ENCODE results near the gene DFFA.
"Not testable (repeated sequence)": the region's sequence is repeated elsewhere in the genome, so short reads cannot be mapped to it uniquely, and the experiment has no call there.

The DFFA gene

DNA sequence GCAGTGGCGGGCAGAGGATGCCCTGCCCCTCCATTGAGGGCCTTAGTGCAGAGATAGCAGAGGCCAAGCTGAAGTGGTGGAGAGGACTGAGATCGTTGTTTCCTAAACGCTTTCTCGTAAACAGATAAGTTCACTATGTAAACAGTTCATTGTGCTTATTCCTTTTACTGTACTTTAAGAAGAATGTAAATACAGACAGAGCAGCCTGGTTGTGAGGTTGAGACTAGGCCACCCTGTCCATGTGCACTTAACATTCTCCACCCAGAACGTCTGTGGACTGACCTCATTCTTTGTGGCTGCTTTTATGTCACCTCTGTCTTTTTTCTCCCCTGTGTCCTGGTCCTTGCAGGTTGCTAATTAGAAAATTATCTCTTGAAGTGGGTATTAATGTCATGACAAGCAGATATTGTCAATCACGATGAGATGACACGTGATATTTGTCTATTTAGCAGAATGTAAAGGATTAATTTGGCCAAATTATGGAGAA is 33.6 kb downstream of the DFFA start:
- no peak for DNase-seq (ENCODE audit: low read depth)
- H3K4me1 ChIP-seq (ENCODE audit: control insufficient read depth, insufficient read depth, low read length), result no peaks in the 10 kb centered on the region
- no peaks in the 10 kb centered on the region for H3K27me3 ChIP-seq (replicated peaks; ENCODE audit: control insufficient read depth, insufficient read depth, low read length)
- H3K9me3 ChIP-seq (ENCODE audit: control insufficient read depth, low read length), result no peaks in the 10 kb centered on the region
- no peaks in the 10 kb centered on the region for H3K36me3 ChIP-seq (ENCODE audit: control insufficient read depth, insufficient read depth, low read length, severe bottlenecking)
- H3K9ac ChIP-seq (ENCODE audit: low read length), result no peak overlapping the region
- H3K4me3 ChIP-seq (ENCODE audit: low read length), result no peak overlapping the region

DNA sequence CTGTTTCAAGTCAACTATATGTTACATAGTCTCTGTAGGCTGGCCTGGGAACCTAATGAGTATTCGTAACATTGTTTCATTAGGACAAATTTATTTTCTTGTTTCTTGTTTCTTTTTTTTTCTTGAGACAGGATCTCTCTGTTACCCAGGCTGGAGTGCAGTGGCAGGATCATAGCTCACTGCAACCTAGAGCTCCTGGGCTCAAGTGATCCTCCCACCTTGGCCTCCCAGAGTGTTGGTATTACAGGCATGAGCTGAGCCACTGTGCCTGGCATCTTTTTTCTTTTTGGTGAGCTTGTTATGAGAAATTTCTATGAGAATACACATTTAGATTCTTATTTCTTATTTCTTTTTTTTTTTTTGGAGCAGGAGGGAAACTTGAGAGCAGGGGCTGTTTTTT is 35.3 kb downstream of the DFFA start:
- no peaks in the 10 kb centered on the region for H3K9me3 ChIP-seq (ENCODE audit: control insufficient read depth, low read length)
- H3K9ac ChIP-seq (ENCODE audit: low read length), result no peak overlapping the region
- no peaks in the 10 kb centered on the region for H3K27me3 ChIP-seq (replicated peaks; ENCODE audit: control insufficient read depth, insufficient read depth, low read length)
- H3K4me1 ChIP-seq (ENCODE audit: control insufficient read depth, insufficient read depth, low read length), result no peaks in the 10 kb centered on the region
- H3K4me3 ChIP-seq (ENCODE audit: low read length), result no peak overlapping the region
- H3K36me3 ChIP-seq (ENCODE audit: control insufficient read depth, insufficient read depth, low read length, severe bottlenecking), result no peaks in the 10 kb centered on the region
- DNase-seq (ENCODE audit: low read depth), result no peak

DNA sequence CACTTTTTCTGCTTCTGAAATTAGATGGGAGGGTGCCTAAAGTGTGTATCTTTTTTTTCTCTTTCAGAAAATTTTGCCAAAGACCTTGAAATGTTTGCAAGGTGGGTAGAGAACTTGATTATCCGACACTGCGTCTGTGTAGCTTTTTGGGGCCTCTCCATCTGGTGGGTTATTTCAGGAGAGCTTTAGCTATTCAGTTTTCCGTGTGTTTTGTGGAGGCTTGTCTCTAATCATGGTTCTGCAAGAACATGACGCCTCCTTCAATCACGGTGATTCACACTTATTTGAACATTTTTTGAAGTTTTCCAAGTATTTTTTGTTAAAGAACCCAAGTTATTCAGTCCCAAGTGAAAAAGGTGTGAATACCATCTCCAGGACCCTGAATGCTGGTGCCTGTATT is 37.7 kb downstream of the DFFA start:
- Histone ChIP-seq H3K9me3 (ENCODE audit: control insufficient read depth, low read length) (no peaks in the 10 kb centered on the region), H3K4me1 (ENCODE audit: control insufficient read depth, insufficient read depth, low read length) (peaks cover 10% of the 10 kb centered on the region), H3K4me3 (ENCODE audit: low read length) (no peak overlapping the region), H3K9ac (ENCODE audit: low read length) (no peak overlapping the region), H3K27me3 (replicated peaks; ENCODE audit: control insufficient read depth, insufficient read depth, low read length) (no peaks in the 10 kb centered on the region), H3K36me3 (ENCODE audit: control insufficient read depth, insufficient read depth, low read length, severe bottlenecking) (no peaks in the 10 kb centered on the region)
- no peak for DNase-seq (ENCODE audit: low read depth)

DNA sequence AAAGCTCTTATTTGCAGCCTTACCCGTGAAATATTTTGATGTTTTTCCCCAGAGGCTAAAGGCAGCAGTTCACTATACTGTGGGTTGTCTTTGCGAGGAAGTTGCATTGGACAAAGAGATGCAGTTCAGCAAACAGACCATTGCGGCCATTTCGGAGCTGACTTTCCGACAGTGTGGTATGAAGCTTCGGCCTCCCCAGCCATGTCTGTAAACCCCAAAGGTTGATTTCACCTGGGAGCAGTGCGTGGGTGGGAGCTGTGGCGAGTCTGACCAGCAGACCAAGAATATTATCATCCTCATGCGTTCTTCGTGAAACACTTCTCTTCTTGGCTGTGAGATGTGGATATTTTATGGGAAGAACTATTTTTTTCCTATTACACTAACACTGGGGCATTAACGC is 38.5 kb downstream of the DFFA start:
- Histone ChIP-seq H3K36me3 (ENCODE audit: control insufficient read depth, insufficient read depth, low read length, severe bottlenecking) (no peaks in the 10 kb centered on the region), H3K4me1 (ENCODE audit: control insufficient read depth, insufficient read depth, low read length) (peaks cover 10% of the 10 kb centered on the region), H3K27me3 (replicated peaks; ENCODE audit: control insufficient read depth, insufficient read depth, low read length) (no peaks in the 10 kb centered on the region), H3K4me3 (ENCODE audit: low read length) (no peak overlapping the region), H3K9ac (ENCODE audit: low read length) (no peak overlapping the region), H3K9me3 (ENCODE audit: control insufficient read depth, low read length) (no peaks in the 10 kb centered on the region)
- no peak for DNase-seq (ENCODE audit: low read depth)

DNA sequence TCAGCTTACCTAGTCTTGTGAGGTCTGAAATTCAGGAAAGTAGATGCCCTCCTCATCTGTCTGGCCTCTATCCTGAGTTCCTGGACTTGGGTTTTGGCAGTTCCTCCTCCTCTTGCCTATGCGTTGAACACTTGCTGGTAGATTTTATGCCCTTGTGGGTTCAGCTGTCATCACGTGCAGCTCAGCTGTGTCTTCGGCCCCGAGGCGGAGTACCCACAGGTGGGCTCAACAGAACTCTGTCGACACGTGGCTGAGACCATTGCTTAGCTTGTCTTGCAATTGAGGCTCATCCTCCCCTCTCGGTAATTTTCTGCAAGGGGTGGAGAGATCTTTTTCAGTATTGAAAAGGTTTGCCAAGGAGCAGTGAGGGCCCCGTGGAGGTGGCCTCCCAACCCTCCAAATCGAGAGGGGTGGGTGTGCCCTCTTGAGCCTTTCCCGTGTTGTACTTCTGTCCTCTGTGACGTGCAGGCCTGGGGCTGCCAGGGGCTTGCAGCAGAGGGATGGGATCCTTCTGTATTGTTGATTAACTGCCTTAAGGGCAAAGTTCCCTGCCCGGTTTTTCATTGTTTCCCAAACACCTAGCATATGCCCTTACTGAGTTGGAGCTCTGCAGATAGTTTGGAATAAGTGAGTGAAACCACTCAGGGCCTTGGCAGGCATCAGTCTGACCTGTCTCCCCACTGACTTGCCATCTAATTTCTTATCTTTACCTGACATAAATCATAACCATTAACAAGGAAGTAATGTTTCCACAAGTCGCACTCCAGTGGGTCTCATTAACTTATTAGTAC is 39.2 kb downstream of the DFFA start:
- Histone ChIP-seq H3K4me3 (ENCODE audit: low read length) (no peak overlapping the region), H3K9me3 (ENCODE audit: control insufficient read depth, low read length) (no peaks in the 10 kb centered on the region), H3K4me1 (ENCODE audit: control insufficient read depth, insufficient read depth, low read length) (peaks cover 10% of the 10 kb centered on the region), H3K27me3 (replicated peaks; ENCODE audit: control insufficient read depth, insufficient read depth, low read length) (no peaks in the 10 kb centered on the region), H3K36me3 (ENCODE audit: control insufficient read depth, insufficient read depth, low read length, severe bottlenecking) (no peaks in the 10 kb centered on the region), H3K9ac (ENCODE audit: low read length) (no peak overlapping the region)
- DNase-seq (ENCODE audit: low read depth), result no peak

DNA sequence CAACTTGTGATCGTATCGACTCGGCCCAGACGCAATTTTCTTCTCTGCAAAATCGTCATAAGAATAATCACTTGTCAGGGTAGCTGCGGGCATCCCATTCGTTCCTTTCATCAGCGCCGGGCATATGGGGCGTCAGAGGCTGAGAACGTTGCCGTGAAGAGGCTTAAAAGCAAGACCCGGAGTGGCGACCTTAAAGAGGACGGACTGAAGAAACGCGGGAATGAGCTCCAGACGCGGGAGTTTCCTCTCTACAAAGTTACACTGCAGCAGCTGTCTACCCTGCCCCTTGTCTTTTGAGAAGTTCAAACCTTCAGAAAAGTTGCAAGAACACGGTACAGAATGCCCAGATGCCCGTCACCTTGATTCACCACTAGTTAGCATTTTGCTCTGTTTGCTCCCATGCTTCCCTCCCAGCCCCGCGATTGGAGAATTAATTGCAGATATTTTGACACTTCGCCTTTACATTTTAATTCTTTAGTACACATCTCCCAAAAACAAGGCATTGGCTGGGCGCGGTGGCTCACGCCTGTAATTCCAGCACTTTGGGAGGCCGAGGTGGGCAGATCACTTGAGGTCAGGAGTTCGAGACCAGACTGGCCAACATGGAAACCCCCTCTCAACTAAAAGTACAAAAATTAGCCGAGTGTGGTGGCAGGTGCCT is 41.1 kb downstream of the DFFA start:
- Histone ChIP-seq H3K9ac (ENCODE audit: low read length) (peak overlapping the region; percentile 96), H3K36me3 (ENCODE audit: control insufficient read depth, insufficient read depth, low read length, severe bottlenecking) (no peaks in the 10 kb centered on the region), H3K9me3 (ENCODE audit: control insufficient read depth, low read length) (no peaks in the 10 kb centered on the region), H3K27me3 (replicated peaks; ENCODE audit: control insufficient read depth, insufficient read depth, low read length) (no peaks in the 10 kb centered on the region), H3K4me1 (ENCODE audit: control insufficient read depth, insufficient read depth, low read length) (peaks cover 10% of the 10 kb centered on the region), H3K4me3 (ENCODE audit: low read length) (peak overlapping the region; percentile 99)
- DNase-seq (ENCODE audit: low read depth), result peak; percentile 60

DNA sequence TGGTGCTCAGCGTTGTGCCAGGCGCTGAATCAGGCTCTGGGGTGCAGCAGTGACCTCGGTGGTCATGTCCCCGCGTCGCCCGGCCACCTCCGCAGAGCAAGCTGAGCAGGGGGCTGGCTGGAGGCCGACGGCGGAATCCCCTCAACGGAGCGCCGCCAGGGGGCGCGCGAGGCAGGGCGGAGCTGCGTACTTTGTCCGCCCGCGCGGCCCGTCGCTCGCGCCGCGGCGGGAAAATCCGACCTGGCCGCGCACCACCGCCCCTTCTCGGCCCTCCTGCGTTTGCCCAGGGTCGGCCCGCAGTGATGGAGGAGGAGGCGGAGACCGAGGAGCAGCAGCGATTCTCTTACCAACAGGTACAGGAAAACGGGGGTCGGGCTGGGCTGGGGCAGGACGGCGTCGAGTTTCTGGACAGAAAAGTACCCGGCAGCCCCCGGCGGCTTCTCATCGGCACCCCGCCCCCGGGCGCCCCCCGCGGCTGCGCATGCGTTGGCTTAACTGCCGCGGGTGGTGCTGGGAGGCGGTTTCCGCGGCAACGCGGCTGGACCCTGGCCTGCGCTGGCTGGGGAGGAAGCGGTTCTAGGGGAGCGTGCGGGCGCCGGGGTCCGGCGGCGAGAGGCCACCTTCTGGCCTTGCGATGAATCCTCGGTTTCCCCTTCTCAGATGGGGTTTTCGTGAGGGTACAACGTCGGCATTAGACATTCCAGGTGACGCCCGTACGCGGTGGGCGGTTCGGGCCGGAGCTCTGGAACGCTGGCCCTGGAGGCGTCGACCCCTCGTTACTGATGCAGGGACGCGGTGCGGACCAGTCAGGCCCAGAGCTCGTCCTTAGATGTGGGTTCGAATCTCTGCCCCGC is 41.9 kb downstream of the DFFA start, which contains the start of gene CENPS:
Gene CENPS, plus strand, starts transcription at position 218 of the 854 bp plus-strand sequence. Its CDS starts 85 bp downstream, at position 303.
- no peaks in the 10 kb centered on the region for H3K9me3 ChIP-seq (ENCODE audit: control insufficient read depth, low read length)
- no peaks in the 10 kb centered on the region for H3K36me3 ChIP-seq (ENCODE audit: control insufficient read depth, insufficient read depth, low read length, severe bottlenecking)
- peaks cover 10% of the 10 kb centered on the region for H3K4me1 ChIP-seq (ENCODE audit: control insufficient read depth, insufficient read depth, low read length)
- H3K9ac ChIP-seq (ENCODE audit: low read length), result peak within 1 kb of the TSS; percentile 96
- H3K4me3 ChIP-seq (ENCODE audit: low read length), result peak within 1 kb of the TSS; percentile 99
- H3K27me3 ChIP-seq (replicated peaks; ENCODE audit: control insufficient read depth, insufficient read depth, low read length), result no peaks in the 10 kb centered on the region
- DNase-seq (ENCODE audit: low read depth), result peak; percentile 96

DNA sequence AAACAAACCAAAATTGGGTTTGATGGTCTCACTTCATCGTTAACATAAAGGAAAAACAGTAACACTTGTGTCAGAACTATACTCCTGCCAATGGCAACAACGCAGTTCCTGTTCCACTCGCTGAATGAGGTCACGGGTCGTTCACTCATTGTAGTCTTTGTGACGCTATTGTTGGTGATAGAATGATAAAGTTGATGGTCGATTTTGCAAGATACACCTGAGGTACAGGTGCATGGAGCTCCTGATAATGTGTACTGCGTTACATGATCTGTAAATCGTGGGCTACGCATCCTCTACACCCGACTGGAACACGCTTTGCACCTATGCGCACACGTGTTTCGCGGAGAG is 42.5 kb downstream of the DFFA start:
- H3K9ac ChIP-seq (ENCODE audit: low read length), result peak overlapping the region; percentile 96
- no peaks in the 10 kb centered on the region for H3K27me3 ChIP-seq (replicated peaks; ENCODE audit: control insufficient read depth, insufficient read depth, low read length)
- peak overlapping the region; percentile 99 for H3K4me3 ChIP-seq (ENCODE audit: low read length)
- no peaks in the 10 kb centered on the region for H3K36me3 ChIP-seq (ENCODE audit: control insufficient read depth, insufficient read depth, low read length, severe bottlenecking)
- peaks cover 10% of the 10 kb centered on the region for H3K4me1 ChIP-seq (ENCODE audit: control insufficient read depth, insufficient read depth, low read length)
- DNase-seq (ENCODE audit: low read depth), result no peak
- H3K9me3 ChIP-seq (ENCODE audit: control insufficient read depth, low read length), result no peaks in the 10 kb centered on the region

DNA sequence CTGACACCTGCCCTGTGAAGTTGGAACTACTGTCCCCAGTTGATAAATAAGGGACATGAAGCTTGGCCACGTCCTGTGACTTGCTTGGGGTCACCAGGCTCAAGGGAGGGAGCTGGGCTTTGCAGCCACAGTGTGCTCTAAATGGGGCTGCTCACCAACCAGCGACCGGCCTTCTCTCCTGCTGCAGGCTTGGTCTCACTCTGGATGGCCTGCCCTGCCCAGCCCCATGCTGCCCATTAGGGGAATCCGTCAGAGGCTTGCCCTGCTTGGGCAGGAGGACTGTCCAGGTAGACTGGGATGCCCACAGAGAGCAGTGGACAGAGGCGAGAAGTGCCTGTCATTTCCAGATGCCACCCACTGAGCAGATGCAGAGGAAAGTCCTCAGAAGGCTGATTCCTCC is 43.3 kb downstream of the DFFA start:
- Histone ChIP-seq H3K4me1 (ENCODE audit: control insufficient read depth, insufficient read depth, low read length) (peaks cover 17% of the 10 kb centered on the region), H3K27me3 (replicated peaks; ENCODE audit: control insufficient read depth, insufficient read depth, low read length) (no peaks in the 10 kb centered on the region), H3K9me3 (ENCODE audit: control insufficient read depth, low read length) (no peaks in the 10 kb centered on the region), H3K9ac (ENCODE audit: low read length) (no peak overlapping the region), H3K36me3 (ENCODE audit: control insufficient read depth, insufficient read depth, low read length, severe bottlenecking) (no peaks in the 10 kb centered on the region), H3K4me3 (ENCODE audit: low read length) (no peak overlapping the region)
- DNase-seq (ENCODE audit: low read depth), result no peak

DNA sequence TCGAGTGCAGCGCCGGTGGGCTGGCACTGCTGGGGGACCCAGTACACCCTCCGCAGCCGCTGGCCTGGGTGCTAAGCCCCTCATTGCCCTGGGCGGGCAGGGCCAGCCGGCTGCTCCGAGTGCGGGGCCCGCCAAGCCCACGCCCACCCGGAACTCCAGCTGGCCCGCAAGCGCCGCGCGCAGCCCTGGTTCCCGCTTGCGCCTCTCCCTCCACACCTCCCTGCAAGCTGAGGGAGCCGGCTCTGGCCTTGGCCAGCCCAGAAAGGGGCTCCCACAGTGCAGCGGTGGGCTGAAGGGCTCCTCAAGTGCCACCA is 45.8 kb downstream of the DFFA start:
- H3K27me3 ChIP-seq (replicated peaks; ENCODE audit: control insufficient read depth, insufficient read depth, low read length); H3K4me3 ChIP-seq (ENCODE audit: low read length); H3K9ac ChIP-seq (ENCODE audit: low read length); H3K36me3 ChIP-seq (ENCODE audit: control insufficient read depth, insufficient read depth, low read length, severe bottlenecking); DNase-seq (ENCODE audit: low read depth); H3K9me3 ChIP-seq (ENCODE audit: control insufficient read depth, low read length): not testable (repeated sequence)
- peaks cover 22% of the 10 kb centered on the region for H3K4me1 ChIP-seq (ENCODE audit: control insufficient read depth, insufficient read depth, low read length)

DNA sequence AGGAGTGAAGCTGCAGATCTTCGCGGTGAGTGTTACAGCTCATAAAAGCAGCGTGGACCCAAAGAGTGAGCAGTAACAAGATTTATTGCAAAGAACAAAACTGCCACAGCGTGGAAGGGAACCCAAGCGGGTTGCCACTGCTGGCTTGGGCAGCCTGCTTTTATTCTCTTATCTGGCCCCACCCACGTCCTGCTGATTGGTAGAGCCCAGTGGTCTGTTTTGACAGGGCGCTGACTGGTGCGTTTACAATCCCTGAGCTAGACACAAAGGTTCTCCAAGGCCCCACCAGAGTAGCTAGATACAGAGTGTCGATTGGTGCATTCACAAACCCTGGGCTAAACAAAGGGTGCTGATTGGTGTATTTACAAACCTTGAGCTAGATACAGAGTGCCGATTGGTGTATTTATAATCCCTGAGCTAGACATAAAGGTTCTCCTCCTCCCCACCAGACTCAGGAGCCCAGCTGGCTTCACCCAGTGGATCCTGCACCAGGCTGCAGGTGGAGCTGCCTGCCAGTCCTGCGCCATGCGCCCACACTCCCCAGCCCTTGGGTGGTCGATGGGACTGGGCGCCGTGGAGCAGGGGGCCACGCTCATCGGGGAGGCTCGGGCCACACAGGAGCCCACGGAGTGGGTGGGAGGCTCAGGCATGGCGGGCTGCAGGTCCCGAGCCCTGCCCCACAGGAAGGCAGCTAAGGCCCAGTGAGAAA is 46.3 kb downstream of the DFFA start:
- not testable (repeated sequence) for DNase-seq (ENCODE audit: low read depth); H3K4me3 ChIP-seq (ENCODE audit: low read length); H3K9ac ChIP-seq (ENCODE audit: low read length); H3K27me3 ChIP-seq (replicated peaks; ENCODE audit: control insufficient read depth, insufficient read depth, low read length); H3K36me3 ChIP-seq (ENCODE audit: control insufficient read depth, insufficient read depth, low read length, severe bottlenecking); H3K9me3 ChIP-seq (ENCODE audit: control insufficient read depth, low read length)
- peaks cover 17% of the 10 kb centered on the region for H3K4me1 ChIP-seq (ENCODE audit: control insufficient read depth, insufficient read depth, low read length)

Measured in adipocyte (in vitro differentiated cells).